HG03520 (cell line): ENCODE data around the gene ADRA2B.

Experiments
- ATAC-seq: cut with Tn5 transposase; IDR thresholded peaks from one replicate; pipeline ENCODE4 v1.9.1; 2021; ENCODE audit warnings: mild to moderate bottlenecking, moderate library complexity; ENCODE audit not compliant: unreplicated experiment

Gene ADRA2B

DNA sequence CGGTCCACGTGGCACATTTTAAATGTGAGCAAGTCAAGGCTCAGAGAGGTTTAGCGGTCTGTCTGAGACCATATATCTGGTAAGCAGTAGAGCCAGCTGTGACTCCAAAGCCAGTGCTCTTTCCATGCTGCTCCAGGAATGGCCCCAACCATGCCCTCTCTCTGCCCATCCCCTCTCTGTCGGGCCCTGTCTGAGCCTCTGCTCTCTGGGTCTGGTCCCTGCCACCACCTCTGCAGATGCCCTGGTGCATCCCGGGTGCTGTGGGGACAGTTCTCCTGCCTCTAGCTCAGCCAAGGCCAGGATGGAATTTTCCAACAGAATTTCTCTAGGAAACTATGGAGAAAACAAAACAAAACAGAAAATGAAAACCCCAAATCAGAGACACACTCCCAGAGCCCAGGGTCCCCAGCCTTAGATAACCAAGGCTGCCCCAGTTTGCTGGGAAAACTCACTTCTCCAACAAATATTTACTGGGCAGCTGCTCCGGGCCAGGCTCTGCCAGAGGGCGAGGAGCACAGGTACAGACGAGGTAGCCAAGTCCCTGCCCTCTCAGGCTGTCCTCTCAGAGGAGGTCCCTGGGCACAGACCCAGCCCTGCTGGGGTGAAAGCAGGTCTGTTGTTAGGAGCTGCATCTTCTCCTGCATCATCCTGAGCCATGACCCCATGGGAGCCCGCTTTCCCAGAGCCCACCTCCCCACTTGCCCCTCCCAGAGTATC is 9.2 kb downstream of the ADRA2B start:
- ATAC-seq = no peak

DNA sequence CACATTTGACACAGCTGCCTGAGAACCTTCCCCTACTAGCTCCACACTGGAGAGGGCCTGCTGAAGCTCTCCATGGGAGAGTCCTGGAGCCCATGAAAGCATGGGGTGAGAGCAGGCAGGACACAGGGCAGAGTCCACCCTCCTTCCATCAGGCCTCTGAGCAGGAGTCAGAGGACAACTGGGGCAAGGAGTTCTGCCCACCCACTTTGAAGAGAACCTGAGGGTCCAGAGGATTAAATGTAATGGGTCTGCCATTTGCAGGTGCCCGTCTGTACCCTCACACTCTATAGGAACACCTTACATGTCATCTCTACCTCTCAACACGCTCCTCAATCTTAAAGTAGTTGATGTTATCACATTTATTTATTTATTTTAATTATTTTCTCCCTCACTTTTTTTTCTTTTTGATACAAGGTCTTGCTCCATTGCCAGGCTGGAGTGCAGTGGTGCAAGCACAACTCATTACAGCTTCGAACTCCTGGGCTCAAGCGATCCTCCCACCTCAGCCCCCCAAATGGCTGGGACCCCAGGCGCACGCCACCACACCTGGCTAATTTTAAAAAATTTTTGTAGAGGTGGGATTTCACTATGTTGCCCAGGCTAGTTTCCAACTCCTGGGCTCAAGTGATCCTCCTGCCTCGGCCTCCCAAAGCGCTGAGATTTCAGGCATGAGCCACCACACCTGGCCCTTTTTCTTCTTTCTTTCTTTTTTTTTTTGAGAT is 10.2 kb downstream of the ADRA2B start:
- no peak for ATAC-seq

DNA sequence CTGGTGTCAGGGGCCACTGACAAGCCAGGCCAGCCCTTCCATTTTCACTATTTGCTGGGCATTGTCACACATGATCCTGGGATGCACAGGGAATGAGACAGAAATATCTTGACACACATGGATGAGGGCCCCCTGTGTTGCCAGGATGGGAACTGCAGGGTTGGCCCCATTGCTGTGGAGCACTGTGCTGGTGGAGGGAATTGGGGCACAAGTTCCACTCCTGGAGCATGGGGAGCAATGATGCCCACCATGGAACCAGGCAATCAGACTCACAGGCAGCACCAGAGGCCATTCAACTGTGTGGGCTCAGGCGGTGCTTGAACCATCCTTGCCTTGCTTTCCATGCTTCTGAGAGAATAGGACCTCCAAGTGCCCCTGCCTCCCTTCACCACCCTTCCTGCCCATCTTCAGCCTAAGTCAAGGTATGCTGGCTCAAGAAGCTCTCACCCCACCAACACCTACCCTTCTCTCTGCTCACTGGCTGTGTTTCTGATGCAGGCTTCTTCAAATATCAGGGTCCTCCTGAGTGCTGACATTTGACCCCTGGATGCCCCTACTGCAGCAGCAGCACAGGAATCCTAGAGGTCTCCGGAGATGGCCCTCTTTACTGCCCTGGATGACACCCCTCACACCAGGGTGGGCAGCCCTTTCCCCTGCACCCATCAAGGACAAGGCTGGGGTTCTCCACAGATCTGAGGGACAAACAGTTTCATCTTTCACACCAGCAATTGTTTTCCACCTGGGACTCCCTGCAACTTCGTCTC is 11.0 kb downstream of the ADRA2B start:
- ATAC-seq = no peak

DNA sequence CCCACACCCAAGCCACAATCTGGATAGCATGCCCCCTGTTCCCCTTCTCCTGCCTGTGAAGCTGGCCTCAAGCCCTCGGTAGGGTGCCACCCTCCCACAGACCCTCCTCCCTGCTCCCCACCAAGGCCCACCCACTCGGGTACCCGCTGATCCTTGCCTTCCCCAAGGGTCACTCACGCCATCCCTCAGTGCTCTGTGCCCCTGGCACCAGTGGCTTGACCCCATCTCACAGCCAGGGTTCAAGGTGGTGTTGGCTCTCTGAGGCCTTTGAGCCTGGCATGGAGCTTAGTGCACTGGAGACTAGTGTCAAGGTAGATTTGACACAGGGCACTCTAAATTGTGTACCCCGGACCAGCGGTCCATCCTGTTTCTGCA is 11.9 kb downstream of the ADRA2B start:
- ATAC-seq = no peak

DNA sequence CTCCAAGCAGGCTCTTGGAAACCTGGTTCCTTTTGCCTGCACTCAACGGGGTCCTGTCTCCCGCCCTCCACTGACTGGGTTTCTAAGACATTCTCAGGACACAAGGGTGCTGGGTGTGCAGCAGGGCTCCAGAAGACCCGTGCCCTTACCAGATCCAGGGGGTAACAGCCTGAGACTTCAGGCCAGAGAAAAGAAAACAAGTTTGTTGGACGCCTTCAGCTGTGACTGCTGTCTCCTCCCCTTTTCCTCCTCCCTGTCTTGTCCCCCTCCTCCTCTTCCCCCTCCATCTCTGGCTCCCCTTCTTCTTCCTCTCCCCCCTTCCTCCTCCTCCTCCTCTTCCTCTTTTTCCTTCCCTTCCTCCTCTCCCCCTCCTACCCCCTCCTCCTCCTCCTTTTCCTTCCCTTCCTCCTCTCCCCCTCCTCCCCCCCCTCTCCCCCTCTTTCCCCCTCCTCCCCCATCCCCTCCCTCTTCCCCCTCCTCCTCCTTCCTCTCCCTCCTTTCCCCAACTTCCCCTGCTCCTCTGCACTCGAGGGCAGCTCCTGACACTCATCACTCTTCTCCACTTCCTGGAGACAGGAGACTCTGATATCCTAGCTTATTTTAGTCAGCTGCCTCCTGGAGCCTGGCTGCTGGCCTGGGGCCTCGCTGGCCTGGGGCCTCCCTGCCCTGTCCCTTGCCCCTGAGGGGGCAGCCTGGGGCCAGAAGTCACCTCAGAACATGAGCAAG is 12.4 kb downstream of the ADRA2B start:
- ATAC-seq = no peak

DNA sequence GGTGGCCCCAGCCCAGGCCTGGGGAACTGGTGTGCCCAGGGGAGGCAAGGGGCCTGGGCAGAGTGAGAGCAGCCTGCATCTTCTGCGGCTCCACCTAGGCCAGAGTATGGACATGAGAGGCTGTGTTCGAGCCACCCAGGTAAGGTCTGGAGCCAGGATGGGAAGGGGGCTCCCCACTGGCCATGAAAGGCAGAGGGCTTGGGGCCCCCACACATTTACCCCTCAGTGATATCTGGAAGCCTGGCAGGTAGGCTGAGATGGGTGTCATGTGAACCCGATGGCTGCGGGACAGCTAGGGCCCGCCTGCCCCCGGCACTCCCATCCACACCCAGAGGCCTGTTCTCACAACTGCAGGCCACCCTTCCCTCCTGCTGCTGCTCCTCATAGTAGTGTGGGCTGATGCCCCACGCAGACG is 13.2 kb downstream of the ADRA2B start:
- ATAC-seq = no peak

DNA sequence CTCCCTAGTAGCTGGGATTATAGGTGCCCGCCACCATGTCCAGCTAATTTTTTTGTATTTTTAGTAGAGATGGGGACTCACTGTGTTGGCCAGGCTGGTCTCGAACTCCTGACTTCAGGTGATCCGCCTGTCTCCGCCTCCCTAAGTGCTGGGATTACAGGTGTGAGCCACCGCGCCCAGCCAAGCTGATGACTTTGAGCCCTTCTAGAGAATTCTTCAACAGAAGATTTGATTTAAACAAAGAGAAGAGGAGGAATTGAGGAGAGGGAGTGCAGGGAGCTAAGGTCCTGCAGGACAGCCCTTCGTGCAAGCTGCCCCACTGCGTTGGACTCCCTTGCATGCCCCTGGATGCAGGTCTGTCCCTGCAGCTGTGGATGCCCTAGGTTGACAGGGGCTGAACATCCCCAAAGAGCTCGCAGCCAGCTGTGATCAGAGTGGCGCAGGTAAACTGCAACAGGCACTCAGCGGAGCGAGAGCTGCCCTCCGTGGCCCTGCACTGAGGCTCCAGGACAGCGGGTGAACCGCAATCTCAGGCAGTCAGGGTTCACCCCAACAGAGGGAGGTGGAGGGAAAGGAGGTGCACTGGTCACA is 13.7 kb downstream of the ADRA2B start:
- ATAC-seq = no peak

DNA sequence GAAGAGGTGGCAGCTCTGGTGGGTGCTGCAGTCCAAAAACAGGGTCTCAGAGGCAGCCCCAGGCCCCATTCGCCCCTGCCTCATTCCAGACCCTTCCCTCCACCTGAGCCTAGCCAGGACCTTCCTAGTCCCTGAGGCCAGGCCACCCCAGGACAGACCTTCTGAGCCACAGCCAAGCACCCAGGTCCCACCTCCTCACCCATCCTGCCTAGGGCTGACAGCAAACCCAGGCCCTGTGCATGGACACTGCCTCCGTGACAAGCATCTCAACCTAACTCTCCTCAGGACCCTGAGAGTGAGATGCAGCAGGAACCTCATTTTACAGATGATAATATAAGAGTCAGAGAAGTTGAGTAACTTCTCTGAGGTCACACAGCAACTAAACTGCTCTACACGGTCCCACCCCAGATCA is 15.5 kb downstream of the ADRA2B start:
- ATAC-seq = no peak

DNA sequence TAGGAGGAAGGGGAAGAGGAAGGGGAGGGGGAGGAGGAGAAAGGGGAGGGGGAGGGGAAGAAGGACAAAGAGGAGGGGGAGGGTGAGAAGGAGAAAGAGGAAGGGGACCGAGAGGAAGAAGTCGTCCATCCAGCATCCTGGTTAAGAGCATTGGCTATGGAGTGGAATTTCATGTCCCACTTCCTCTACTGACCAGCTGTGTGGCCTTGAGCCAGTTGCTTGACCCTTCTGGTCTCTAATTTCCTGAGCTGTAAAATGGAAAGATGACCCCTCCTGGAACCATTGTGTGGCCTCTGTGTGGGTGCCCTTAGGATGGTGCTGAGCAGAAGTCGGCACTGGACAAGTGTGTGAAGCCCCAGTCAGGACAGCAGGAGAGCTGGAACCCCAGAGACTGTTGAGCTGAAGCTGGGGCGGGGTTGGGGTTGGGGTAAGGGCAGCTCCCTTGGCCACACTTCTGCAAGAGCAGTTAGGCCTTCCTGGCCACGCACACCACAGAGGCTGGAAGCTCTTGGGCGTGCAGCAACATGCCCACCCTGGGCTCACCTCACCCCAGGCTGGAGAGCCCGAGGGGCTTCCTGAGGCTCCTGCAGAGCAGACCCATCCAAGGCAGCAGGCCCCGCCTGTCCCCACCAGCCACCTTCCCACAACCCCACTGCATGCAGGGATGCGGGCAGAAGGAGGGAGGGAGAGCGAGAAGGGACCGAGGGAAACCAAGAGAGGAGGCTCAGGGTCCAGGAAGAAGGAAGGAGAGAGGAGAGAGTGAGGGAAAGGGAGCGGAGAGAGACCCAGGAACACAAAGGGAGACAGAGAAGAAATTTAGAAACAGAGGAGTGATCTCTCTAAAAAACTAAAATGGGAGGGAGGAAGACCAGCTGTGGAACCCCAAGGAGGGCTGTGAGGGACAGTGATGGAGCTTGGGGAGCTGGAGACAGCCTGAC is 16.2 kb downstream of the ADRA2B start:
- no peak for ATAC-seq

DNA sequence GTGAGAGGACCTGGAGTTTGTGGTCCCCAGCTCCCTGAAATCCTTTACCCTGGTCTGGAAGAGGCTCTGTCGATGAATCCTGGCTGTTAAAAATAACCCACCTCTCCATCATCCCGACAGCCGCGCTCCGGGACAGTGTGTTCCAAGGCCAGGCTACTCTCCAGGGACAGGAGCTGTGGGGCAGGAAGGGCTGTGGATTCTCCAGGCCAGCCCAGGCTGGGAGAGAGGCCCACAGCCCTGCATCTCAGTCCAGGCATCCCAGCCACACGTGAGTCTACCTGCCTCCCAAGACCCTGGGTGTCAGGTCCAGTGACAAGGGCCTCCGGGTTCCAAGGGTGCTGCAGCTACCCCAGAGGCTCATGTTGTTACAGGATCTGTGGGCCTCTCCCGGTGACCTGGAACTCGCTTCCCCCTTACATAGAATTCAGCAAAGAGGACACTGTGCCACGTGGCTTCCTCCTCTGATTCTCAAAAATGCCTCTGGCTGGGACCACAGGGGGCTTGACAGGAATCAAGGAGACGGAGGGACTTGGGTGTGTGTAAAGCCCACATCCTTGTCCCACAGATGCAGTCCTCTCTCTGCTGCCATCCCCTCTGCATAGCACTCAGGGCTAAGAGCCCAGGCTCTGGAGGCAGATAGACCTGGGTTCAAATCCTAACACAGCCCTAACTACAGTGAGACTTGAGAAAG is 17.3 kb downstream of the ADRA2B start:
- ATAC-seq = no peak

DNA sequence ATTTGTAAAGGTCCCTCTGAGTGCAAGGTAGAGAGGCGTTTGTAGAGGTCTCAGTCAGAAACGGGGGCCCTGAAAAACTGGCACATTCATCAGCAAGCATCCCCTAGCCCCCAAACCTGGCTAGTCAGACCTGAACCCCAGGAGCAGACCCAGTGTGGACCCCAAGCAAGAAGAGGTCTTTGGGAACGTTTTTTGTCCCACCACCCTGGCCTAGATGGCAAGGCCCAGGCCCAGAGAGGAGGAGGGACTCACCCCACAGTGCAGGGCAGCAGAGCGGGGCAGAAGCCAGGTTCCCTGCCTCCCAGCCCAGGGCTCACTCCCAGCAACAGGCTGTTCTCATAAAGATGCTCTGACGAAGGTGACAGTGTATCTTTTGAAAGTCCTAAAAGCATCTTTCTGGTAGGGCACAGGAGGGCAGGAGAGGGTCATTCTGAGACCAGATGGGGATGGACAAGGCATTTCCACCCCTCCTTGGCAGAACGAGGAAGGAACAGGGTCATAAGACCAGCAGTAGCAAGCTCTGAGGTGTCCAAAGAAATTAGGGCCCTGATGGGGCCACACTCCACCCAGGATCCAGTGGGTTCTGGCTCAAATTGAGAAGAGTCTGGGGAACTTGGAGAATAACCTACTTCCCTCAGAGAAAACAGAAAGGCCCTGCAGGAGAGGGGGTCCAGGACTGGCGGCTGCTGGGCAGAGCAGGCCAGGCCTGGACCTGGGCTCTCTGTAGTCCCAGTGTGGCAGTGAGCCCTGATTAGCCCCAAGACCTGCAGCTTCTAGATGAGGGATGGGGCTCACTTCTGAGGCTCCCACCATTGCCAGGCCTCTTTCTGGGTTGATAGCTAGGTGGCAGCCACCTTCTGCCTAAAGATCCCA is 18.2 kb downstream of the ADRA2B start:
- ATAC-seq = no peak

DNA sequence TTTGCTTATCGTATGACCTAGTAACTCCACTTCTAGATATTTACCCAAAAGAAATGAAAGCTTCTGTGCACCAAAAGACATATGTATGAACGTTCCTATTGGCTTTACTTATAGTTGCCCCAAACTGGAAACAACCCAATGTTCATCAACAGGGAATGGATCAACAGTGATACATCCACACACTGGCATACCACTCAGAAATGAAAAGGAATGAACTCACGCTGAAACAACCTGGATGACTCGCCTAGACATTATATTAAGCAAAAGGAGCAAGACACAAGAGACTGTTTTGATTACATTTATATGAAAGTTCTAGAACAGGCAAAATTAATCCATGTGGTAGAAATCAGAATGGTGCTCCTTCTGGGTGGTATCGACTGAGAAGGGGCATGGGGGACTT is 18.9 kb downstream of the ADRA2B start:
- no peak for ATAC-seq

DNA sequence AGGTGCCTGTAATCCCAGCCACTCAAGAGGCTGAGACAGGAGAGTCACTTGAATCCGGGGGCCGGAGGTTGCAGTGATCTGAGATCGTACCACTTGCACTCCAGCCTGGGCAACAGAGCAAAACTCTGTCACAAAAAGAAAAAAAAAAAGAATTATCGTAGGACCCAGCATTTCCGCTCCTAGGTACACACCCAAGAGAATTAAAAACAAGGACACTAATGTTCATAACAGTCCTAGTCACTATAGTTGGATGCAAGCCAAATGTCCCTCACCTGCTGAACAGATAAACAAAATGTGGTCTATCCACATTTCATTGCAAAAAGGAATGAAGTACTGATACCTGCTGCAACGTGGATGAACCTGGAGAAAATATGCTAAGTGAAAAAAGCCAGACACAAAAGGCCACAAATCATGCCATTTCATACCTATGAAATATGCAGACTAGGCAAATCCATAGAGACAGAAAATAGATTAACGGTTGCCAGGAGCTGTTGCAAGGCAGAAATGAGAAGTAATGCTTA is 21.2 kb downstream of the ADRA2B start:
- no peak for ATAC-seq

DNA sequence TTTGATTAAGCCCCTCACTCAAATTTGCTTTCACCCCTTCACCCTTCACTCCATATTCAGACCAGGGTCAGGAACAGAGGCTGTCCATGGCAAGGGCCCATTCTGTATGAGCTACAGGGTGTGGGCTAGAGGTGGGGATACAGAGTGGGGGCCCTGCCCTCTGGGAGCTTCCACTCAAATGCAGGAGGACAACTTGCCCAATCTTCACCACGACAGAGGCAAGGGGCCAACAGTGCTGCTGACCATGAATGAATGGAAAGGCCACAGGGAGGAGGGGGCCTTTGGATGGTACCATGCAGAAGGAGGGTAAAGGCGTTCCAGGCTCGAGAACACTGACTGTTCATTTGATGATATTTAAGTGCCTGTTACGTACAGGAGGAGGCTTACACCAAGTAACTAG is 22.8 kb downstream of the ADRA2B start:
- ATAC-seq = no peak

DNA sequence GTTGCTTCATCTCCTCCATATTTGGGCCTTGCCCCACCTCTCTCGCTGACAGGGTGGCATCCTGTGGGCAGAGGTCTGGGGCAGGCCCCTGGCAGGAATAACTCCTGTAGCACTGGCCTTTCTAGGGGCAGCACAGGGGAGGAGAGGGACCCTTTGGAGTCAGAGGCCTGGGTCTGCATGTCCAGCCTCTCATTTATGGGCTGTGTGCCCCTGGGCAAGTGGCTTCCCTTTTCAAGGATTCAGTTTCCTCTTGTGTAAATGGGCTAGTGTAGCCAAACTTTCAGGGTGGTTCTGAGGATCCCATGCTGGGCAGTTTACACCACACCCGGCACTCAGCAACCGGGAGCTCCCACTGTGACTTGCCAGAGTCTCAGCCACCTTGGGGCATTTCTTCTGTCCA is 23.4 kb downstream of the ADRA2B start:
- no peak for ATAC-seq

DNA sequence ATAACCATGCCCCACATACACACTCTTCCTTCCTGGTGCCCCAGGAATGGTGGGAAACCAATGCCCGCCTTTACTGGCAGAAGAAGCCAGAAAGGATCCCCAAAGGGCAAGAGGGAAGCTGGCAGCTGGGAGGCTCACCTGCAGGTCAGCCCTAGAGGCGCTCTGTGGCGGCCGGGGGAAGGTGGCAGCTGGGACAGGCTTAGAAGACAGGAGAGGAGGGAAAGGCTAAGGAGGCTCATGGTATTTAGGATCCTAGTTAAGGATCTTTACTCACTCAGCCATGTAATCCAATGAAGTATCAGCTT is 23.8 kb downstream of the ADRA2B start:
- ATAC-seq = no peak

DNA sequence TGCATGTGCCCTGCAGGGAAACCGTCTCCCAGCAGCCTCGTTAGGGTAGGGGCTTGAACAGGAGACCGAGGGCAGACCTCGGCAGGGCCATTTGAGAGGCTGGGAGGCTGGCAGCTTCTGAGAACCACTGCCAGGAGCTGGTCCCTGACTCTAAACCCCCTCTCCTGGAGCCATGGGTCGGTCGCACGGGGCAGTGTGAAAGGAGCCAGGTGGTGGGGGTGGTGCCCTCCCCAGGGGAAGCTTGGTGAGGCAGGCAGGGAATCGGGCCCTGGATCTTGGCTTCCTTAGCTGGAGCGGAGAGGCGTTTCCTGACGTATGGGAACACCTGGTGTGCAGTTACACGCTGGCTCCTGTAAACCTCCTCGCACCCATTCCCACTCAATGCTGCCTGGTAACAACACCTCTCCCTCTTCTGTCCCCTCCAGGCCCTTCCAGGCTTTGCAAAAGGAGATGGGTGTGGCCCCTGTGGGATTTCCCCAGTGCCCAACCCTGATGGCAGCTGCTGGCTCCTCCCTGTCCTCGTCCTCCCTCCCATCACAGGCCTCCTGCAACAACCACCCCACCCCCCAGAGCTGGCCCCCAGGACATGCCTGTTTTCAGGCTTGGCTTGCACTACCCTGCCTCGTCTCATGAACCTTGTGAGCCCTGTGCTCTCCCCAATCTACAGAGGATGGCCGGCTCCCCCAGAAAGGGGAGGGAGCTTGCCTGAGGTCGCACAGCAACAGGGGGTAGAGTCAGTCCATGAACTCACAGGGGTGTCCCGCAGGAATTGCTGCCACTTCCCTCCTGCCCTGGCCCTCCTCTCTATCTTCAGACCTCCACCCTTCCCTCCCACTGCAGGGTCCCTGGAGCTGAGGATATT is 24.4 kb downstream of the ADRA2B start:
- no peak for ATAC-seq
